ENCODE data around the gene PLA2G12B. TPM values are rescaled to one million over a fixed set of nuclear protein-coding genes. Genes with fewer than 3 reads are reported as not detected.
"Not testable (repeated sequence)": the region's sequence is repeated elsewhere in the genome, so short reads cannot be mapped to it uniquely, and the experiment has no call there.

Gene PLA2G12B
- total RNA-seq, 2 donors from 2014 or later, result 2.9 to 13.8 TPM

- Histone ChIP-seq H3K4me1 (no peaks in the 10 kb centered on the region), H3K9ac (ENCODE audit: low read depth in 2 of 2, low read length in 2 of 2) (no peak overlapping the region), H3K4me3 (no peak overlapping the region), H3K27ac (no peak overlapping the region), H3K27me3 (no peaks in the 10 kb centered on the region), H3K9me3 (no peaks in the 10 kb centered on the region), H3K36me3 (no peaks in the 10 kb centered on the region)
- TF ChIP-seq CTCF (IDR thresholded peaks at IDR 0.05), result no peak
- DNase-seq, result no peak
- intact Hi-C loops (cut with DNase I), result no loop called here
Measured at GRCh38 chr10:72911758-72912157, 42.8 kb downstream of the PLA2G12B start.

DNA sequence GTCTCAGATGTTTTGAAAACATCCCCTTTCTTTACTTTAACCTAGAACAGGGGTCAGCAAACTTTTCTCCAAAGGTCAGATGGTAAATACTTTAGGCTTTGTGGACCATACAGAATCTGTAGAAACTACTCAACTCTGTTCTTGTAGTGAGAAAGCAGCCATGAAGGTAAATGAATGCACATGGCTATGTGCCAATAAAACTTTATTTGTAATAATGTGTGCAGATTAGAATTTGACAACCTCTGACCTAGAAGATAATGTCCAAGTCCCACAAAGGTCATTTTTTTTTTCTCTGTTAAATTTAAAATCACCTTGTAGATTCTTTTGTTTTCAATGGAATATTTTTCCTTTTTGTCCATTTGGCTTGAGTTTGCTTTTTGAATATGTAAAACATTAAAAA, 43.9 kb downstream of the PLA2G12B start:
- intact Hi-C loops (cut with DNase I), result no loop called here
- DNase-seq, result no peak
- no peak overlapping the region for H3K9ac ChIP-seq (ENCODE audit: low read depth in 2 of 2, low read length in 2 of 2)
- no peak overlapping the region for H3K4me3 ChIP-seq
- no peak overlapping the region for H3K27ac ChIP-seq
- H3K27me3 ChIP-seq, result no peaks in the 10 kb centered on the region
- no peaks in the 10 kb centered on the region for H3K36me3 ChIP-seq
- no peaks in the 10 kb centered on the region for H3K9me3 ChIP-seq
- H3K4me1 ChIP-seq, result no peaks in the 10 kb centered on the region
- no peak for TF ChIP-seq CTCF (IDR thresholded peaks at IDR 0.05)

GRCh38 chr10:72906446-72906845, 48.2 kb downstream of the PLA2G12B start:
- Histone ChIP-seq H3K27ac (no peak overlapping the region), H3K4me1 (no peaks in the 10 kb centered on the region), H3K4me3 (no peak overlapping the region), H3K36me3 (no peaks in the 10 kb centered on the region), H3K9ac (ENCODE audit: low read depth in 2 of 2, low read length in 2 of 2) (no peak overlapping the region), H3K27me3 (no peaks in the 10 kb centered on the region), H3K9me3 (no peaks in the 10 kb centered on the region)
- intact Hi-C loops (cut with DNase I), result no loop called here
- no peak for TF ChIP-seq CTCF (IDR thresholded peaks at IDR 0.05)
- no peak for DNase-seq

DNA sequence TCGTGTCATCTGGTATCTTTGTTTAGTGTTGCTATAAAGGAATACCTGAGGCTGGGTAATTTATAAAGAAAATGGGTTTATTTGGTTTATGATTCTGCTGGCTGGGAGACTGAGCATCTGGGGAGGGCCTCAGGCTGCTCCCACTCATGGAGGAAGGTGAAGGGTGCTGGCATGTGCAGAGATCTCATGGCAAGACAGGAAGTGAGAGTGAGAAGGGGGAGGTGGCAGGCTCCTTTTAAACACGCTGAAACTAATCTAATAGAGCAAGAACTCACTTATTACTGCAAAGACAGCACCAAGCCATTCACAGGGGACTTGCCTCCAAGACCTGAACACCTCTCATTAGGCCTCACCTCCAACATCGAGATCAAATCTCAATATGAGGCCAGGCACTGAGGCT, 49.8 kb downstream of the PLA2G12B start:
- H3K27ac ChIP-seq, result no peak overlapping the region
- intact Hi-C loops (cut with DNase I), result no loop called here
- no peaks in the 10 kb centered on the region for H3K36me3 ChIP-seq
- H3K9me3 ChIP-seq, result no peaks in the 10 kb centered on the region
- H3K4me3 ChIP-seq, result no peak overlapping the region
- H3K27me3 ChIP-seq, result no peaks in the 10 kb centered on the region
- no peak for TF ChIP-seq CTCF (IDR thresholded peaks at IDR 0.05)
- H3K9ac ChIP-seq (ENCODE audit: low read depth in 2 of 2, low read length in 2 of 2), result no peak overlapping the region
- no peaks in the 10 kb centered on the region for H3K4me1 ChIP-seq
- DNase-seq, result no peak

- H3K9ac ChIP-seq (ENCODE audit: low read depth in 2 of 2, low read length in 2 of 2); intact Hi-C loops (cut with DNase I); DNase-seq; H3K9me3 ChIP-seq; H3K4me1 ChIP-seq; H3K4me3 ChIP-seq; H3K27me3 ChIP-seq; H3K36me3 ChIP-seq; H3K27ac ChIP-seq: not testable (repeated sequence)
Measured at GRCh38 chr10:72903941-72904446, 50.6 kb downstream of the PLA2G12B start.

- Histone ChIP-seq H3K9me3 (no peaks in the 10 kb centered on the region), H3K4me3 (no peak overlapping the region), H3K4me1 (no peaks in the 10 kb centered on the region), H3K27ac (no peak overlapping the region), H3K36me3 (no peaks in the 10 kb centered on the region), H3K27me3 (no peaks in the 10 kb centered on the region), H3K9ac (ENCODE audit: low read depth in 2 of 2, low read length in 2 of 2) (no peak overlapping the region)
- intact Hi-C loops (cut with DNase I), result no loop called here
- DNase-seq, result no peak
- no peak for TF ChIP-seq CTCF (IDR thresholded peaks at IDR 0.05)
Measured at GRCh38 chr10:72899545-72899944, 55.1 kb downstream of the PLA2G12B start.
